Endothelial cell of umbilical vein (primary cell): ENCODE measurements around the gene CRAT. TPM values are rescaled to one million over a fixed set of nuclear protein-coding genes. Genes with fewer than 3 reads are reported as not detected.

Experiments used
- BruUV-seq: library from RNA; stranded (reverse); fragments of 400-500 nt; replicated peaks from 2 replicates; lab custom pipeline; 2021; lab: Mats Ljungman, UMichigan
- CTCF ChIA-PET: fragments of 300-600, 350-600 bp; sonication (Branson Sonifier 250); formaldehyde crosslinking; loops from one replicate; lab custom pipeline; 2021; ENCODE audit warnings: antibody characterized with exemption, inconsistent platforms; lab: Charles Lee
- POLR2A ChIA-PET: fragments of 300-600, 350-600 bp; sonication (Branson Sonifier 250); formaldehyde crosslinking; loops from one replicate; lab custom pipeline; 2021; ENCODE audit warnings: antibody characterized with exemption, inconsistent platforms; lab: Charles Lee
- DNase-seq: peaks from one replicate; pipeline ENCODE4 v3.0.0-alpha.2; 2011; ENCODE audit warnings: low read depth, low spot score
- FAIRE-seq: peaks from 2 replicates; lab custom pipeline; 2011; peaks lifted over from hg19 to GRCh38; lab: Jason Lieb, UNC
- H2AFZ ChIP-seq: 2 replicates; pipeline ENCODE4 v1.6.0; 2012; ENCODE audit warnings: low read depth, low read length, control low read depth, inconsistent platforms
- H3K27ac ChIP-seq: 2 replicates; pipeline ENCODE4 v1.5.1; 2011; ENCODE audit warnings: low read depth, mild to moderate bottlenecking, control low read depth, low read length, moderate library complexity; ENCODE audit not compliant: insufficient read depth
- H3K27me3 ChIP-seq, 2 experiments: 2 replicates each; pipeline versions ENCODE4 v1.6.0 to v1.6.1; 2011; ENCODE audit warnings: low read length in 2 of 2, mixed read lengths in 1 of 2; ENCODE audit not compliant: control insufficient read depth in 2 of 2, insufficient read depth in 2 of 2
- H3K36me3 ChIP-seq, 2 experiments: 2 replicates in 1 of 2; 3 replicates in 1 of 2; pipeline ENCODE4 v1.5.1; 2011; ENCODE audit warnings: low read length in 2 of 2, mild to moderate bottlenecking in 1 of 2, moderate library complexity in 1 of 2; ENCODE audit not compliant: control insufficient read depth in 2 of 2, insufficient read depth in 2 of 2; ENCODE audit errors: extremely low read depth in 1 of 2
- H3K4me1 ChIP-seq: 3 replicates; pipeline ENCODE4 v1.5.1; 2011; ENCODE audit warnings: mild to moderate bottlenecking, low read length; ENCODE audit not compliant: control insufficient read depth, insufficient read depth; ENCODE audit errors: extremely low read depth
- H3K4me2 ChIP-seq: 2 replicates; pipeline ENCODE4 v1.6.1; 2011; ENCODE audit warnings: low read length, control low read depth, mixed read lengths; ENCODE audit not compliant: insufficient read depth
- H3K4me3 ChIP-seq, 3 experiments: fragments of 200-600 bp in 1 of 3; sonication (generic), shearing (Covaris generic) in 1 of 3; replicated peaks in 1 of 3; 2 replicates each; pipeline ENCODE4 v1.5.1; 2011 to 2016; ENCODE audit warnings: control low read depth in 3 of 3, low read length in 3 of 3, mild to moderate bottlenecking in 2 of 3, inconsistent platforms in 1 of 3, low read depth in 1 of 3, moderate library complexity in 1 of 3; ENCODE audit not compliant: insufficient read depth in 1 of 3
- H3K79me2 ChIP-seq: 2 replicates; pipeline ENCODE4 v1.6.0; 2012; ENCODE audit warnings: low read length, inconsistent platforms; ENCODE audit not compliant: control insufficient read depth, insufficient read depth
- H3K9ac ChIP-seq: replicated peaks from 2 replicates; pipeline ENCODE3; 2011; ENCODE audit warnings: low read length, control low read depth; ENCODE audit not compliant: insufficient read depth; ENCODE audit errors: extremely low read depth
- H3K9me1 ChIP-seq: replicated peaks from 3 replicates; pipeline ENCODE4 v1.6.0; 2011; ENCODE audit warnings: mild to moderate bottlenecking, low read length; ENCODE audit not compliant: control insufficient read depth, insufficient read depth; ENCODE audit errors: extremely low read depth
- H3K9me3 ChIP-seq: replicated peaks from 2 replicates; pipeline ENCODE4 v1.5.1; 2012; ENCODE audit warnings: low read length, inconsistent platforms; ENCODE audit not compliant: control insufficient read depth, insufficient read depth
- H4K20me1 ChIP-seq: replicated peaks from 2 replicates; pipeline ENCODE3; 2011; ENCODE audit warnings: mild to moderate bottlenecking, low read length; ENCODE audit not compliant: control insufficient read depth, insufficient read depth; ENCODE audit errors: extremely low read depth
- CTCF ChIP-seq, 2 donors: IDR thresholded peaks; 1 replicate in 1 of 2; 2 replicates in 1 of 2; pipeline ENCODE4 v1.5.1; 2011; ENCODE audit warnings: low read length in 2 of 2, mild to moderate bottlenecking in 2 of 2, moderate library complexity in 2 of 2, control low read depth in 1 of 2, inconsistent platforms in 1 of 2, low read depth in 1 of 2; ENCODE audit not compliant: insufficient read depth in 1 of 2; ENCODE audit errors: extremely low read depth in 1 of 2
- EZH2 ChIP-seq: IDR thresholded peaks from 2 replicates; pipeline ENCODE4 v1.6.1; 2012; ENCODE audit warnings: borderline replicate concordance, low read depth, mild to moderate bottlenecking, moderate library complexity, low read length, inconsistent platforms; ENCODE audit not compliant: severe bottlenecking
- FOS ChIP-seq: IDR thresholded peaks from 2 replicates; pipeline ENCODE4 v1.6.1; 2011; ENCODE audit warnings: mild to moderate bottlenecking, low read length, moderate library complexity, borderline replicate concordance; ENCODE audit not compliant: insufficient read depth
- GATA2 ChIP-seq: IDR thresholded peaks from 2 replicates; pipeline ENCODE4 v1.7.0; 2011; ENCODE audit warnings: low read depth, mild to moderate bottlenecking, moderate library complexity, mixed read lengths, low read length; ENCODE audit not compliant: insufficient read length, insufficient read depth
- JUN ChIP-seq: IDR thresholded peaks from 2 replicates; pipeline ENCODE4 v1.6.1; 2011; ENCODE audit warnings: borderline replicate concordance, low read depth; ENCODE audit not compliant: insufficient read length, insufficient read depth
- MAX ChIP-seq: IDR thresholded peaks from 2 replicates; pipeline ENCODE4 v1.6.1; 2011; ENCODE audit not compliant: insufficient read depth, insufficient read length
- MYC ChIP-seq: IDR thresholded peaks from one replicate; pipeline ENCODE4 v1.6.1; 2011; ENCODE audit warnings: mild to moderate bottlenecking, low read depth, low read length
- dilution Hi-C: fragments of 300-500 bp; cut with MboI; formaldehyde crosslinking; loops from one replicate; pipeline ENCODE4 v1.15.0; 2019; ENCODE audit warnings: low sequenced_read_pairs; ENCODE audit not compliant: extremely low pct_ligation_motif_present
- intact Hi-C: fragments of 100-400 bp; cut with micrococcal nuclease; formaldehyde crosslinking; loops from one replicate; pipeline ENCODE4 v1.10.0; 2022
- polyA plus RNA-seq, 4 experiments: library from polyadenylated mRNA; depleted of rRNA in 3 of 4; stranded (reverse) in 3 of 4; unstranded in 1 of 4; fragments of >200 nt; gene quantifications; 2 replicates each; pipeline versions ENCODE4 v1.2.1 to v1.2.3, GENCODE V29; 2011 to 2012; ENCODE audit warnings: missing spikeins in 1 of 4
- total RNA-seq: library from RNA; stranded (reverse); gene quantifications from 2 replicates; pipeline ENCODE4 v1.2.3, GENCODE V29; 2021

Gene CRAT
- total and polyA plus RNA-seq, 2 donors (not counting 3 experiments of a cell fraction or from before 2014, with no cell fraction given): 34.2 to 55.3 TPM

- Histone ChIP-seq H3K9me3 (no peaks in the 10 kb centered on the region), H3K27ac (no peak overlapping the region), H3K4me1 (peaks cover 8% of the 10 kb centered on the region), H3K4me3 (no peak overlapping the region), H3K9me1 (no peaks in the 10 kb centered on the region), H3K36me3 (no peaks in the 10 kb centered on the region), H3K27me3 (no peaks in the 10 kb centered on the region), H2AFZ (no peak overlapping the region), H4K20me1 (no peaks in the 10 kb centered on the region), H3K4me2 (no peak overlapping the region), H3K79me2 (peaks cover 1% of the 10 kb centered on the region), H3K9ac (no peak overlapping the region)
- TF ChIP-seq GATA2: no peak
- TF ChIP-seq MYC: no peak
- TF ChIP-seq FOS: no peak
- TF ChIP-seq JUN: no peak
- TF ChIP-seq EZH2: no peak
- no peak for TF ChIP-seq MAX
- TF ChIP-seq CTCF (IDR thresholded peaks at IDR 0.05; ENCODE audit: extremely low read depth in 1 of 2, insufficient read depth in 1 of 2, low read depth in 1 of 2, low read length in 2 of 2): no peak
- no TSS peak for BruUV-seq
- ChIA-PET CTCF (no interaction called here), POLR2A (no interaction called here)
- FAIRE-seq (no peak), DNase-seq (no peak)
- dilution Hi-C loops: no loop called here
- intact Hi-C loops: no loop called here
These were observed 34.0 kb downstream of the CRAT start for GRCh38 chr9:129076640-129077037.
